Aortic smooth muscle cell (primary cell): ENCODE measurements around the gene CXorf49. TPM values are rescaled to one million over a fixed set of nuclear protein-coding genes. Genes with fewer than 3 reads are reported as not detected.

Experiments
- total RNA-seq: library from RNA; depleted of rRNA; stranded (reverse); fragments of >200 nt; gene quantifications from 2 replicates; pipeline ENCODE4 v1.2.3, GENCODE V29; 2014

The CXorf49 gene
- total RNA-seq = not detected in 2 replicates

DNA sequence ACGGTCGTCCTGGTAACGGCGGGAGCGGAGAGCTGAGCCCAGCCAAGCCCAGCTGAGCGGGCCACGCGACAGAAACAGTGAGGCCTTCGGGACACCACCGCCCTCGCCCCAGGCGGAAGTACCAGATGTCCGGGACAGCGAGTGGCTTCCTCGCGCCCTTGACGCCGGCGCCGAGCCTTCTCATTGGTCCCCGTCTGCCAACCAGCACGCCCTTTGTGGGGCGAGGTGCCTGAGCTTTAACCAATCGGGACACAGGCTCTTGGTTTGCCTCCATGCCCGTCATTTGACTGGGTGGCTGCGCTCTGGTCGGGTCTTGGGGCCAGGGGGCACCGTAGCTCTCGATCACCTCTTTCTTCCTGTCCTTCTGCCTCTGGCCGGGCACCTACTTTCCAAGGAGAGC, at the start of gene CXorf49:
TSS of gene CXorf49 (minus strand) at position 101 of the 400 bp plus-strand sequence. CDS start 134 bp downstream, outside the sequence.

DNA sequence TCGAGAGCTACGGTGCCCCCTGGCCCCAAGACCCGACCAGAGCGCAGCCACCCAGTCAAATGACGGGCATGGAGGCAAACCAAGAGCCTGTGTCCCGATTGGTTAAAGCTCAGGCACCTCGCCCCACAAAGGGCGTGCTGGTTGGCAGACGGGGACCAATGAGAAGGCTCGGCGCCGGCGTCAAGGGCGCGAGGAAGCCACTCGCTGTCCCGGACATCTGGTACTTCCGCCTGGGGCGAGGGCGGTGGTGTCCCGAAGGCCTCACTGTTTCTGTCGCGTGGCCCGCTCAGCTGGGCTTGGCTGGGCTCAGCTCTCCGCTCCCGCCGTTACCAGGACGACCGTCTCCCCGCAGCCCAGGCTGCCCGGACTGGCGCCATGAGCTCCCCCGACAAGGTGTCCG, 45.0 kb upstream of the CXorf49 start, which contains the start of gene CXorf49B:
TSS of gene CXorf49B (plus strand) at position 301 of the 400 bp plus-strand sequence. CDS start at position 376, 75 bp downstream.

DNA sequence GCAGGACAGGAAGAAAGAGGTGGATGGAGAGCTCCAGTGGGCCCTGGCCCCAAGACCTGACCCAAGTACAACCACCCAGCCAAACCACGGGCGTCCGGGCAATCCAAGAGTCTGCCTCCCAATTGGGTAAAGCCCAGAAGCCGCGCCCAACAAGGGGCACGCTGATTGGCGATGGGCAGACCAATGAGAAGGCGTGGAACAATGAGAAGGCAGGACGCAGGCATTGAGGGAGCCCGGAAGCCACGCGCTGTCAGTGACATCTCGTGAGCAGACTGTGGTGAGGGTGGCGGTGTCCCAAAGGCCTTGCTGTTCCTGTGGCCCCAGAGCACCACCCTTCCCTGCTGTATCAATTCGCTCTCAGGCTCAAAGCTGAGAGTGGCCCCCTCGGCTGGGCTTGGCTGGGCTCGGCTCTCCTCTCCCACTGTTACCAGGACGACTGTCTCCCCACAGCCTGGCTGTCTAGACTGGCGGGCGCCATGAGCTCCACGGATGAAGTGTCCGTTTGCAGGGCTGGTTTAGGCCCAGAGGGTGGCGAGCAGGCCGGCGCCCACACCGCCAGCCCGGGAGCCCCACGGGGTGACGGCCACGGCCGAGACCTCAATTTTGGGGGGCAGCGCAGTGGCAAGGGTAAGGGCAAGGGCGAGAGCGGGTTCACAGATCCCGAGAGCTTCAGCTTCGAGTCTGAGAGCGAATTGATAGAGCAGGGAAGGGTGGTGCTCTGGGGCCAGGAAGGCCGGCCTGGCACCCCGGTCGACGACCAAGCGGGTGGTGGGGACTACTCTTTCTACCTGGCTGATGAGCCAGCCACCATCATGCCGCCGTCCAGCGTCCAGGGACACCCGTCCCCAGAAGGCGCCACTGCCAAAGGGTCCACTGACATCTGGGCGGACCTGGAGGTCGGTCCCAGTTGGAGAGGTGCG, 50.5 kb downstream of the CXorf49 start, which contains the start of gene LOC101059915:
TSS of gene LOC101059915 (plus strand) at position 219 of the 920 bp plus-strand sequence.

Other genes starting within 250 kb of the CXorf49 start
- 62.1 and 82.0 TPM in 2 replicates for gene OGT, start 185.2 kb downstream of the CXorf49 start, total RNA-seq
- 1.7 and 2.7 TPM in 2 replicates for gene GCNA, start 139.8 kb downstream of the CXorf49 start, total RNA-seq
- gene CXCR3, start 99.8 kb downstream of the CXorf49 start, total RNA-seq = not detected in 2 replicates
- not detected in 2 replicates for gene CXorf49B, start 45.1 kb upstream of the CXorf49 start, total RNA-seq
- gene NHSL2, start 192.6 kb upstream of the CXorf49 start, total RNA-seq = 2.2 and 9.1 TPM in 2 replicates